Breast epithelium (tissue), 3 donors: ENCODE data around the gene TTLL10.

ENCODE experiments used
- CTCF ChIP-seq, 3 donors: fragments of 450-650 bp; IDR thresholded peaks; one replicate each; pipeline ENCODE4 v1.5.1; 2016 to 2017; ENCODE audit warnings: antibody characterized with exemption in 3 of 3, mild to moderate bottlenecking in 3 of 3, moderate library complexity in 3 of 3
- POLR2A ChIP-seq: fragments of 450-650 bp; IDR thresholded peaks from one replicate; pipeline ENCODE4 v1.6.1; 2016; ENCODE audit warnings: antibody characterized with exemption, mild to moderate bottlenecking, moderate library complexity
- POLR2AphosphoS5 ChIP-seq, 3 donors: sonication (generic); formaldehyde crosslinking; IDR thresholded peaks; one replicate each; pipeline ENCODE4 v1.6.1; 2017; ENCODE audit warnings: antibody characterized with exemption in 3 of 3

GRCh38 chr1:1141911-1142250 is 31.8 kb upstream of the TTLL10 start:
- TF ChIP-seq POLR2A (no peak), CTCF (IDR thresholded peaks at IDR 0.05) (no peak), POLR2AphosphoS5 (IDR thresholded peaks at IDR 0.05) (no peak)
